ENCODE results near the gene CNN2. TPM values are rescaled to one million over a fixed set of nuclear protein-coding genes. Genes with fewer than 3 reads are reported as not detected.

CNN2 gene
- total and polyA plus RNA-seq, 2 of the 8 experiments (the other 6 are each of a cell fraction or from before 2014, with no cell fraction given), result 189 to 551 TPM

DNA sequence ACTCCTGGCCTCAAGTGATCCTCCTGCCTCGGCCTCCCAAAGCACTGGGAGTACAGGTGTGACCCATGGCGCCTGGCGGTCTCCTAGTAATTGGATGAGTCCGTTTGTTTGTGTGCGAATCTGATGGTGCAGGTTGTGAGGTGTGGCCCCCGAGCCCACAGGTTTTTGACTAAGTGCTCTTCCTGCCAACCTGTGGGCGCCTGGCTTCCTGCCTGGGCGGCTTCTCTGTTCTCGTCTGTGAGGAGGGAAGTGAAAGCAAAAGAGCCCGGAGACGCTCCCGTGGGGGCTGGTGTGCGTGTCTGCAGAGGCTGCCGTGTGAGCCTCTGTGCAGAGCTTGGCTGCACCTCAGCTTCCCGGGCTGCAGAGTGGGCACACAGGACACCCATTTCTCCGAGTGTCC lies 50.5 kb downstream of the CNN2 start (continued):
- no peak for TF ChIP-seq SAP30 (IDR thresholded peaks at IDR 0.05; ENCODE audit: insufficient read depth, insufficient replicate concordance, low read length)
- TF ChIP-seq YY1 (IDR thresholded peaks at IDR 0.05; ENCODE audit: low read depth, low read length), result no peak
- TF ChIP-seq E2F6 (IDR thresholded peaks at IDR 0.05), result no peak

Measured in H1 (cell line).